ENCODE results near the gene CLDN1. TPM values are rescaled to one million over a fixed set of nuclear protein-coding genes. Genes with fewer than 3 reads are reported as not detected.
A peak's percentile ranks its signal among the peaks of the same experiment; 100 is the strongest.

CLDN1 gene
- total and polyA plus RNA-seq, 2 donors (not counting 1 experiment from before 2014, with no cell fraction given): 3.0 to 7.1 TPM

- no peak overlapping the region for H3K27ac ChIP-seq (ENCODE audit: insufficient read depth, low read length)
Measured at GRCh38 chr3:190266265-190266912, 55.9 kb downstream of the CLDN1 start.

GRCh38 chr3:190265796-190266195 lies 56.5 kb downstream of the CLDN1 start:
- no peak overlapping the region for H3K4me2 ChIP-seq (ENCODE audit: extremely low read depth, insufficient read depth, low read length)
- H3K79me2 ChIP-seq (ENCODE audit: control insufficient read depth, insufficient read depth, low read length): no peaks in the 10 kb centered on the region
- H3K9ac ChIP-seq (ENCODE audit: insufficient read depth, low read length): no peak overlapping the region
- no peak overlapping the region for H3K4me3 ChIP-seq (replicated peaks in 1 of 4; ENCODE audit: control extremely low read depth in 1 of 4, insufficient read depth in 1 of 4, low read depth in 3 of 4, low read length in 4 of 4)
- no peak overlapping the region for H3K27ac ChIP-seq (ENCODE audit: insufficient read depth, low read length)
- no peaks in the 10 kb centered on the region for H4K20me1 ChIP-seq (ENCODE audit: control insufficient read depth, extremely low read depth, insufficient read depth, low read length)
- DNase-seq (ENCODE audit: low read depth in 2 of 2): peak; percentile 20 to 82
- H3K36me3 ChIP-seq (ENCODE audit: control insufficient read depth, insufficient read depth, low read length): no peaks in the 10 kb centered on the region
- no peak overlapping the region for H2AFZ ChIP-seq (ENCODE audit: low read length)
- TF ChIP-seq EZH2 (IDR thresholded peaks at IDR 0.05; ENCODE audit: low read length, missing control alignments) (no peak), CTCF (conservative IDR thresholded peaks at IDR 0.05 in 1 of 2, IDR thresholded peaks at IDR 0.05 in 1 of 2; ENCODE audit: low read depth in 1 of 2, low read length in 2 of 2) (no peak)
- H3K4me1 ChIP-seq (ENCODE audit: control insufficient read depth, extremely low read depth, insufficient read depth, low read length): no peaks in the 10 kb centered on the region
- no peaks in the 10 kb centered on the region for H3K27me3 ChIP-seq (ENCODE audit: control insufficient read depth, insufficient read depth, low read length)
- no peaks in the 10 kb centered on the region for H3K9me3 ChIP-seq (ENCODE audit: control insufficient read depth, insufficient read depth, low read depth, low read length)

More at GRCh38 chr3:190266265-190266912, 55.9 kb downstream of the CLDN1 start:
- Histone ChIP-seq H3K4me1 (ENCODE audit: control insufficient read depth, extremely low read depth, insufficient read depth, low read length) (no peaks in the 10 kb centered on the region), H3K79me2 (ENCODE audit: control insufficient read depth, insufficient read depth, low read length) (no peaks in the 10 kb centered on the region), H3K9me3 (ENCODE audit: control insufficient read depth, insufficient read depth, low read depth, low read length) (no peaks in the 10 kb centered on the region), H3K27me3 (ENCODE audit: control insufficient read depth, insufficient read depth, low read length) (no peaks in the 10 kb centered on the region), H3K9ac (ENCODE audit: insufficient read depth, low read length) (no peak overlapping the region), H4K20me1 (ENCODE audit: control insufficient read depth, extremely low read depth, insufficient read depth, low read length) (no peaks in the 10 kb centered on the region), H2AFZ (ENCODE audit: low read length) (no peak overlapping the region), H3K36me3 (ENCODE audit: control insufficient read depth, insufficient read depth, low read length) (no peaks in the 10 kb centered on the region), H3K4me2 (ENCODE audit: extremely low read depth, insufficient read depth, low read length) (no peak overlapping the region), H3K4me3 (replicated peaks in 1 of 4; ENCODE audit: control extremely low read depth in 1 of 4, insufficient read depth in 1 of 4, low read depth in 3 of 4, low read length in 4 of 4) (no peak overlapping the region)
- no peak for DNase-seq (ENCODE audit: low read depth in 2 of 2)
- TF ChIP-seq EZH2 (IDR thresholded peaks at IDR 0.05; ENCODE audit: low read length, missing control alignments) (no peak), CTCF (conservative IDR thresholded peaks at IDR 0.05 in 1 of 2, IDR thresholded peaks at IDR 0.05 in 1 of 2; ENCODE audit: low read depth in 1 of 2, low read length in 2 of 2) (no peak)

GRCh38 chr3:190265126-190265525 lies 57.1 kb downstream of the CLDN1 start:
- Histone ChIP-seq H3K4me3 (replicated peaks in 1 of 4; ENCODE audit: control extremely low read depth in 1 of 4, insufficient read depth in 1 of 4, low read depth in 3 of 4, low read length in 4 of 4) (no peak overlapping the region), H2AFZ (ENCODE audit: low read length) (no peak overlapping the region), H3K27ac (ENCODE audit: insufficient read depth, low read length) (no peak overlapping the region), H3K9me3 (ENCODE audit: control insufficient read depth, insufficient read depth, low read depth, low read length) (no peaks in the 10 kb centered on the region), H3K36me3 (ENCODE audit: control insufficient read depth, insufficient read depth, low read length) (no peaks in the 10 kb centered on the region), H3K4me1 (ENCODE audit: control insufficient read depth, extremely low read depth, insufficient read depth, low read length) (no peaks in the 10 kb centered on the region), H3K79me2 (ENCODE audit: control insufficient read depth, insufficient read depth, low read length) (no peaks in the 10 kb centered on the region), H4K20me1 (ENCODE audit: control insufficient read depth, extremely low read depth, insufficient read depth, low read length) (no peaks in the 10 kb centered on the region), H3K4me2 (ENCODE audit: extremely low read depth, insufficient read depth, low read length) (no peak overlapping the region), H3K27me3 (ENCODE audit: control insufficient read depth, insufficient read depth, low read length) (no peaks in the 10 kb centered on the region), H3K9ac (ENCODE audit: insufficient read depth, low read length) (no peak overlapping the region)
- TF ChIP-seq EZH2 (IDR thresholded peaks at IDR 0.05; ENCODE audit: low read length, missing control alignments) (no peak), CTCF (conservative IDR thresholded peaks at IDR 0.05 in 1 of 2, IDR thresholded peaks at IDR 0.05 in 1 of 2; ENCODE audit: low read depth in 1 of 2, low read length in 2 of 2) (no peak)
- DNase-seq (ENCODE audit: low read depth in 2 of 2): peak in 1 of 2 donors; percentile 25

Data from fibroblast of lung (primary cell).